SU-DHL-6 (cell line): ENCODE results near the gene ADAM12.

ENCODE experiments used
- H2AFZ ChIP-seq: fragments of 200-600 bp; sonication (generic); 2 replicates; pipeline ENCODE4 v1.6.1; 2014; ENCODE audit warnings: low read depth, mild to moderate bottlenecking, moderate library complexity, mixed read lengths, antibody characterized with exemption, low read length; ENCODE audit not compliant: severe bottlenecking
- H3F3A ChIP-seq: fragments of 200-600 bp; shearing (Covaris generic); 2 replicates; pipeline ENCODE4 v1.6.0; 2016; ENCODE audit warnings: antibody characterized with exemption, mild to moderate bottlenecking; ENCODE audit not compliant: insufficient read depth
- H3K27ac ChIP-seq: fragments of 200-600 bp; sonication (generic); 2 replicates; pipeline ENCODE4 v1.5.1; 2016; ENCODE audit warnings: low read depth, mild to moderate bottlenecking, low read length, moderate library complexity, mixed read lengths
- H3K27me3 ChIP-seq: fragments of 200-600 bp; sonication (generic), shearing (Covaris generic); 2 replicates; pipeline ENCODE4 v1.6.0; 2014; ENCODE audit warnings: mild to moderate bottlenecking, low read length
- H3K36me3 ChIP-seq: fragments of 200-600 bp; sonication (generic); 2 replicates; pipeline ENCODE4 v1.6.1; 2014; ENCODE audit warnings: mild to moderate bottlenecking, low read length, mixed read lengths
- H3K4me2 ChIP-seq: fragments of 300-600, 200-600 bp; shearing (Covaris generic), sonication (generic); 2 replicates; pipeline ENCODE4 v1.6.0; 2014; ENCODE audit warnings: low read length, low read depth, mild to moderate bottlenecking; ENCODE audit not compliant: poor library complexity, severe bottlenecking
- H3K4me3 ChIP-seq: fragments of 200-600 bp; sonication (generic); 2 replicates; pipeline ENCODE4 v1.5.1; 2014; ENCODE audit warnings: antibody characterized with exemption, low read length, mild to moderate bottlenecking, mixed read lengths; ENCODE audit not compliant: insufficient read depth, poor library complexity, severe bottlenecking
- H3K79me2 ChIP-seq: fragments of 200-600 bp; sonication (generic); 2 replicates; pipeline ENCODE4 v1.6.1; 2014; ENCODE audit warnings: mild to moderate bottlenecking, low read length, moderate library complexity; ENCODE audit not compliant: insufficient read depth
- H3K9ac ChIP-seq: fragments of 200-600 bp; sonication (generic); 2 replicates; pipeline ENCODE4 v1.7.0; 2014; ENCODE audit warnings: mild to moderate bottlenecking, low read length
- H3K9me2 ChIP-seq: fragments of 200-600 bp; sonication (generic); replicated peaks from 2 replicates; pipeline ENCODE4 v1.6.1; 2014; ENCODE audit warnings: low read length; ENCODE audit not compliant: insufficient read depth
- H3K9me3 ChIP-seq: fragments of 200-600 bp; sonication (generic); 2 replicates; pipeline ENCODE4 v1.6.1; 2014; ENCODE audit warnings: low read length, mixed read lengths; ENCODE audit not compliant: insufficient read depth
- H4K20me1 ChIP-seq: fragments of 200-600 bp; sonication (generic); 2 replicates; pipeline ENCODE4 v1.6.1; 2014; ENCODE audit warnings: low read depth, mild to moderate bottlenecking, antibody characterized with exemption, low read length, moderate library complexity, mixed read lengths
- EZH2phosphoT487 ChIP-seq: fragments of 200-600 bp; sonication (generic), shearing (Covaris generic); conservative IDR thresholded peaks from 2 replicates; pipeline ENCODE4 v1.6.1; 2018; ENCODE audit warnings: mild to moderate bottlenecking, antibody characterized with exemption, low read length, moderate library complexity, mixed read lengths
- TF ChIP-seq, protein P1 (sequence below): fragments of 200-600 bp; sonication (generic); IDR thresholded peaks from one replicate; pipeline ENCODE4 v1.5.1; 2017; ENCODE audit warnings: antibody characterized with exemption, mild to moderate bottlenecking, low read length, moderate library complexity; ENCODE audit not compliant: insufficient read depth, poor library complexity, severe bottlenecking

The ADAM12 gene

DNA sequence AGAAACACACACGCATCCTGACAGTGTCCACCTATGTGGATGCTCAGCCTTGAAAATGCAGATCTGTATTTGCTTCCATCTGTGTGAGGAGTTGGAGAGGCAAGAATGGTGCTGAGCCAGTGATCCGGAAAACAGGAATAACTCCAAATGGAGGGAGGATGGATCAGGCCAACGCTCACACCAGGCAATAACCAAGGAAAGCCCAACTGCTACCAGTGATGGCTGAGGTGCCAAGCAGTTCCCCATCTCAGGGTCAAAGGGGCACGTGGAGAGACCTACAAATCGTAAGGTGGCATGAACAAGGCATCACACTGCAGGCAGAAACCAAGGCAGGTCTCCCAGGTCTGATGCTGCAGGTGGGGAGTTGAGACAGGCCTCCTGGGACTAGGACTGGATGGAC lies 153.6 kb downstream of the ADAM12 start:
- TF ChIP-seq EZH2phosphoT487, result no peak
- H3K9me3 ChIP-seq, result no peaks in the 10 kb centered on the region
- H3K27me3 ChIP-seq, result no peaks in the 10 kb centered on the region
- no peaks in the 10 kb centered on the region for H3K79me2 ChIP-seq
- H3K9me2 ChIP-seq, result no peaks in the 10 kb centered on the region
- no peaks in the 10 kb centered on the region for H3F3A ChIP-seq
- no peaks in the 10 kb centered on the region for H3K36me3 ChIP-seq
- H3K9ac ChIP-seq, result no peak overlapping the region
- no peak overlapping the region for H3K27ac ChIP-seq
- no peak overlapping the region for H3K4me3 ChIP-seq
- no peak overlapping the region for H3K4me2 ChIP-seq
- no peaks in the 10 kb centered on the region for H4K20me1 ChIP-seq
- no peak overlapping the region for H2AFZ ChIP-seq

DNA sequence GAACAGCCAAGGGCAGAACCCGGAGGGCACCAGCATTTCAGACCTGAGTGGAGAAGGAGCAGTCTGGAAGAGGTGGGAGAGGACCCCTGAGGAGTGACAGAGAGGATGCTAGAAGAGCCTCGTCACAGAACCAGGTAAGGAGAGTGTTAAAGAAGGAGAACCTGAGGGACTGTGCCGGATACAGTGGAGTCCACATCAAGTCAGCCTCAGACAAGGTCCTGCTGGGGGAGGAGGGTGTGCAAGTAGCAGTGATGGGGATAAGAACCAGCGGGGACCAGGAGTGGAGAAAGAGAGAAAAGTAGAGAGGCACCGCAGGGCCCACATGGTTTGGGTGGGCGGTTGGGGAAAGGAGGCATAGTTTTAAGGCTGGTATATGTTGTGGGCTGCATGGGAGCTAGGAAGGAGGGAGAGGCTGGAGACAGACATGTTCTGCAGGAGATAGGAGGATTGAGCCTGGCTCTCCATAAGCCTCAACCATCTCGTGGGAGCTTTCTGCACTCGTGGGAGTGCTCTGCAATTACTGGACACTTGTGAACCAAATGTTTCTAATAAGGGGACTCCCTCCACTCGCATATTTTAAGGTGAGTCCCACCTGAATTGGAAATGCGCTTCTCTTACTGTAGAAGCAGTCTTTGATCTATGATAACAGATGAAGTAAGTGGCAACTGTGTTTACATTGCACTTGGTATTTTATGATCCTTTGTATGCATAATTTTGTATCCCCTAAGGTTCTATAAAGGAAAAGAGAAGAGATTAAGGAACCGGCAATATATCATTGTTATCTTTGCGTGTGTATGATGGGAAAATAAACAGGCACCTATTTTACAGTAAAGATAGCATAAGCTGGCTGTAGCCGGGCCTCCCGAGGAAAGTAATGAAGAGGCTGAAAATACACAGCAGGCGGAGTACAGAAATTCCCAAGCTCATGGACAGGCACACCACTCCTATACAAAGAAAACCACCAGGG lies 154.8 kb downstream of the ADAM12 start:
- H3K79me2 ChIP-seq, result no peaks in the 10 kb centered on the region
- H3K36me3 ChIP-seq, result no peaks in the 10 kb centered on the region
- H3K4me3 ChIP-seq, result no peak overlapping the region
- no peak overlapping the region for H2AFZ ChIP-seq
- no peak overlapping the region for H3K4me2 ChIP-seq
- no peaks in the 10 kb centered on the region for H4K20me1 ChIP-seq
- H3K27ac ChIP-seq, result no peak overlapping the region
- TF ChIP-seq EZH2phosphoT487, result no peak
- TF ChIP-seq, protein P1, sequence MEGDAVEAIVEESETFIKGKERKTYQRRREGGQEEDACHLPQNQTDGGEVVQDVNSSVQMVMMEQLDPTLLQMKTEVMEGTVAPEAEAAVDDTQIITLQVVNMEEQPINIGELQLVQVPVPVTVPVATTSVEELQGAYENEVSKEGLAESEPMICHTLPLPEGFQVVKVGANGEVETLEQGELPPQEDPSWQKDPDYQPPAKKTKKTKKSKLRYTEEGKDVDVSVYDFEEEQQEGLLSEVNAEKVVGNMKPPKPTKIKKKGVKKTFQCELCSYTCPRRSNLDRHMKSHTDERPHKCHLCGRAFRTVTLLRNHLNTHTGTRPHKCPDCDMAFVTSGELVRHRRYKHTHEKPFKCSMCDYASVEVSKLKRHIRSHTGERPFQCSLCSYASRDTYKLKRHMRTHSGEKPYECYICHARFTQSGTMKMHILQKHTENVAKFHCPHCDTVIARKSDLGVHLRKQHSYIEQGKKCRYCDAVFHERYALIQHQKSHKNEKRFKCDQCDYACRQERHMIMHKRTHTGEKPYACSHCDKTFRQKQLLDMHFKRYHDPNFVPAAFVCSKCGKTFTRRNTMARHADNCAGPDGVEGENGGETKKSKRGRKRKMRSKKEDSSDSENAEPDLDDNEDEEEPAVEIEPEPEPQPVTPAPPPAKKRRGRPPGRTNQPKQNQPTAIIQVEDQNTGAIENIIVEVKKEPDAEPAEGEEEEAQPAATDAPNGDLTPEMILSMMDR, result no peak
- no peaks in the 10 kb centered on the region for H3F3A ChIP-seq
- H3K9me2 ChIP-seq, result no peaks in the 10 kb centered on the region
- no peaks in the 10 kb centered on the region for H3K27me3 ChIP-seq
- no peaks in the 10 kb centered on the region for H3K9me3 ChIP-seq
- H3K9ac ChIP-seq, result no peak overlapping the region

DNA sequence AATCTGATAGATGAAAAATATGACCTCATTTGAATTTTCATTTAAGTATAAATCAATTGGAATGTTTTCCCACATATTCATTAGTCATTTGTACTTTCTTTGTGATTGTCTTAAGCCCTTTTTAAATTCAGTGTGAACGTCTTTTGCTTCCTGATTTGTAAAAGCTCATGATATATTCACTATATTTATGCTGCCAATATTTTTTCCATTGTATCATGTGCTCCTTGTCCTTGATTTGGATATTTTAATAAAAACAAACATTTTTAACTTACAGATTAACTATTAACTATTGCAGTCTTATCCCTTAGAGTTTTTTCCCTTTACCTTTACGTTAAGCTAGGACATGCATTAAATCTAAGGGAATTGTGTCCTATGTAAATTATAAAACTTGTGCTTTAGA lies 157.7 kb downstream of the ADAM12 start:
- no peak for TF ChIP-seq EZH2phosphoT487
- TF ChIP-seq, protein P1, result no peak
- Histone ChIP-seq H3K79me2 (no peaks in the 10 kb centered on the region), H2AFZ (no peak overlapping the region), H3F3A (no peaks in the 10 kb centered on the region), H3K27me3 (no peaks in the 10 kb centered on the region), H3K9ac (no peak overlapping the region), H4K20me1 (no peaks in the 10 kb centered on the region), H3K9me2 (no peaks in the 10 kb centered on the region), H3K27ac (no peak overlapping the region), H3K9me3 (no peaks in the 10 kb centered on the region), H3K36me3 (no peaks in the 10 kb centered on the region), H3K4me3 (no peak overlapping the region), H3K4me2 (no peak overlapping the region)

GRCh38 chr10:126229686-126230085 lies 158.6 kb downstream of the ADAM12 start:
- H3F3A ChIP-seq, result no peaks in the 10 kb centered on the region
- H3K9ac ChIP-seq, result no peak overlapping the region
- no peak overlapping the region for H3K4me3 ChIP-seq
- H3K36me3 ChIP-seq, result no peaks in the 10 kb centered on the region
- no peaks in the 10 kb centered on the region for H3K79me2 ChIP-seq
- no peaks in the 10 kb centered on the region for H3K9me3 ChIP-seq
- H3K27ac ChIP-seq, result no peak overlapping the region
- TF ChIP-seq, protein P1, result no peak
- TF ChIP-seq EZH2phosphoT487, result no peak
- H2AFZ ChIP-seq, result no peak overlapping the region
- H4K20me1 ChIP-seq, result no peaks in the 10 kb centered on the region
- H3K27me3 ChIP-seq, result no peaks in the 10 kb centered on the region
- no peaks in the 10 kb centered on the region for H3K9me2 ChIP-seq
- H3K4me2 ChIP-seq, result no peak overlapping the region
